ENCODE data around the gene LMNB1. TPM values are rescaled to one million over a fixed set of nuclear protein-coding genes. Genes with fewer than 3 reads are reported as not detected.
"Not testable (repeated sequence)": the region's sequence is repeated elsewhere in the genome, so short reads cannot be mapped to it uniquely, and the experiment has no call there.

LMNB1 gene
- total RNA-seq, 2 donors from 2014 or later, result 187 to 307 TPM

DNA sequence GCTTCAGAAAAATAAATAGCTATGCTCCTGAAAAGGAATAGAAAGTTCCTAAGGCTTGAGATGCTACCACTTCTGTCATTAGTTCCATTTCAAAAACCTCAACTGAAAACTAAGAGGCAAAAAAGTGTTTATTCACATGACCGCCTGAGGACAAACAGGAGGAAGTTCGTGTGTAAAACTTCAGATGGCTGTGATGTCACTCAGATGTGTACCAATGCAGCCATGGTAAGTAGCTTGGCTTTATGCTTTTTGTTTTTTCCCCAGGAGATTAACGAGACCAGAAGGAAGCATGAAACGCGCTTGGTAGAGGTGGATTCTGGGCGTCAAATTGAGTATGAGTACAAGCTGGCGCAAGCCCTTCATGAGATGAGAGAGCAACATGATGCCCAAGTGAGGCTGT, 33.0 kb downstream of the LMNB1 start:
- H3K27ac Mint-ChIP-seq, result peak overlapping the region; percentile 65 to 91
- H3K36me3 Mint-ChIP-seq, result peaks cover 5 to 60% of the 10 kb centered on the region in 2 donors
- no peak for DNase-seq (ENCODE audit: low spot score in 2 of 2)
- ATAC-seq, result no peak
- no peaks in the 10 kb centered on the region for H3K9me3 Mint-ChIP-seq

DNA sequence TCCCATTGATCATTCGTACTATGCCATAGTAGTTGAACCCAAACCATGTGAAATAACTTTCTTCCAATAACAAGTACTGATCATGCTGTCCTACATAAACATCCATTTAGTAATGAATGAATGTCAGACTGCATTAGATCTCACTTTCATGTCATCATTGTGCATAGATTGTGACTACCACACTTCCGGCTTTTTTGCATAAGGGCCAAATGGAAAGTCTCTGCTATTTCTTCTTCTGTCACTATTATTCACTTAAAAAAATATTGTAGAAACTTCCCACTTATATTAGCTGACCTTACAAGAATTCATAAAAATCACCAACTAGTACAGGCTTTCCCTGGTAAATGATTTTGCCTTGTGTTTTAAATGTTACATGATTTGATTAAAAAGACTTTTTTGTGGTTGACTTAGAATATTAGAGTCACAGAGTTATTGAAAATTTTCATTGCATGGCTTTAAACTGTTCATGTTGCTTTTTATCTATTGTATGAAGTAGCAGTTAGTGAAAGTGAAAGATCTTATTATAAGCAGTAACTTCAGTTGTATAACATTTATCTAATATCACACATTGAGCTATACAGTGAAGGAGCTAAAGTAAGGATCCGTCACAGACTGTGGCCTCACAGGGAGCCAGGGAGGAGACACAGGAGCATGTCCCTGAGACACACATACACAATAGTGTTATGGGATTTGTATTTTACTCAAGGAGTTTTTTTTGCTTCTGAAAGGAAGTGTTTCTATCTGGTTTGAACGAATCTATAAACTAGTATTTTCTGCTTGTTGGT, 33.9 kb downstream of the LMNB1 start:
- H3K9me3 Mint-ChIP-seq, result no peaks in the 10 kb centered on the region
- peaks cover 5 to 54% of the 10 kb centered on the region in 2 donors for H3K36me3 Mint-ChIP-seq
- DNase-seq (ENCODE audit: low spot score in 2 of 2) (no peak), ATAC-seq (peak in 1 of 2 donors; percentile 14)
- peak overlapping the region; percentile 91 to 94 for H3K27ac Mint-ChIP-seq

DNA sequence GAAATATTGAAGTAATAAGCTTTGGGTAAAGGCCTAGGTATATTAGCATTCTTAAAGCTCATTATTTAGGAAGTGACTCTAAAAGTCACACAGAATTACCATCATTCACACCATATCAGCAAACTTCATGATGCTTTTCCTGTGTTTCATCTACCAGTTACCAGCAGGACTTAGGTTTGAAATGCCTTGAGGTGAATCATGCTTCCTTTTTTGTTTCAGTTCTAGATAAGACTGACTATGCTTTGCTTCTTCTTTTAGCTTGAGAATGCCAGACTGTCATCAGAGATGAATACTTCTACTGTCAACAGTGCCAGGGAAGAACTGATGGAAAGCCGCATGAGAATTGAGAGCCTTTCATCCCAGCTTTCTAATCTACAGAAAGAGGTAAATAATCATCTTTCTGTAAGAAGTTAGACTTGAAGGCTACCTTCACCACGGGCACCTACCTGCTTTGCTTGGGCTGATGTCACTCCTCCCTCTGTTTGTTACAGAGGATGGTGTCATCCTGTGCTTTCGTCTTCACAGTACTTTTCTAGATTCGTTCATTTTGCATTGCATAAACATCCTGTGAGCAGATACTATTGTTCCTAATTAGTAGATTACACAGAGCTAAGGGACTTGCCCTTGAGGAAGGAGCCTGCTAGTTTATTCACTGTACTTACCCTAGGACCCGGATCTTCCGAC, 34.7 kb downstream of the LMNB1 start:
- Mint-ChIP-seq H3K27ac (peak overlapping the region; percentile 91 to 94), H3K36me3 (peaks cover 4 to 51% of the 10 kb centered on the region in 2 donors), H3K9me3 (no peaks in the 10 kb centered on the region)
- ATAC-seq (peak; percentile 88 to 92), DNase-seq (ENCODE audit: low spot score in 2 of 2) (peak in 1 of 2 donors; percentile 36)

DNA sequence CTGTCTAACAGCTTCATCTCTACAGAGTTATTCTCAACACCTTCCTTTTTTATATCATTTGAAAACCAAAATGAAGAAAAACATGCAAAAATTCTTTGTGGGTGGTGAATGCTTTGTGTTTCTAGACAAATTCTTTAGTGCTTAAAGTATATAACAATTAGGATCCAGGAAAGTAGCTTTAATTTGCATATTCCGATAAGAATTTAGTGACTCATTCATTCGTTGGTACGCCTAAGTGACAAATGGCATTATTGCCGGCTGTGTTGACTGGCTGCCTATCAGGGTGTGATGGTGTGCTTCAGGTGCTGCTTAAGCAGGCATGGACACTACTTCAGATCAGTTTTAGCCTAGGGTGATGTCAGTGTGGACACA, 35.2 kb downstream of the LMNB1 start:
- ATAC-seq, result no peak
- Mint-ChIP-seq H3K27ac (peak overlapping the region; percentile 91 to 94), H3K36me3 (peaks cover 9 to 53% of the 10 kb centered on the region in 2 donors), H3K9me3 (no peaks in the 10 kb centered on the region)
- no peak for DNase-seq (ENCODE audit: low spot score in 2 of 2)

GRCh38 chr5:126813799-126814198, 36.9 kb downstream of the LMNB1 start:
- Mint-ChIP-seq H3K36me3 (peaks cover 11 to 56% of the 10 kb centered on the region in 2 donors), H3K27ac (peak overlapping the region in 1 of 2 donors; percentile 86)
- not testable (repeated sequence) for H3K9me3 Mint-ChIP-seq; DNase-seq (ENCODE audit: low spot score in 2 of 2); ATAC-seq

GRCh38 chr5:126814721-126815404, 37.9 kb downstream of the LMNB1 start:
- Mint-ChIP-seq H3K36me3 (peaks cover 11 to 52% of the 10 kb centered on the region in 2 donors), H3K27ac (peak overlapping the region in 1 of 2 donors; percentile 65), H3K9me3 (no peaks in the 10 kb centered on the region)
- ATAC-seq, result no peak
- DNase-seq (ENCODE audit: low spot score in 2 of 2), result no peak

DNA sequence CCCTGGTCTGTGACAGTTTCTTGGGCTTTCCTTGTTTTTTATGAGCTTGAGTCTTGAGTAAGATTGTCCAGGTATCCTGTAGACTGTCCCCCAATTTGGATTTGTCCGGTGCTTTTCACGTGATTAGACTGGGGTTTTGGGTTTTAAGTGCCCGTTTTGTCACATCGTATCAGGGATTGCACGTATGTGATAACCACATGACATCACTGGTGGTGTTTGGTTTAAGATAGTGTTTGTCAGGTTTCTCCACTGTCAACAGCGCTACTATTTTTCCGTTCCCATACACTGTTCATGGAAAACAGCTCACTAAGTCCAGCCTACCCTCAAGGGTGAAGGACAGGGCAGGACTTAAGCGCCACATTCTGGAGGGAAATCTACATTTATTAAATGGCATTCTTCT, 39.7 kb downstream of the LMNB1 start:
- Mint-ChIP-seq H3K27ac (no peak overlapping the region), H3K9me3 (no peaks in the 10 kb centered on the region), H3K36me3 (peaks cover 16 to 54% of the 10 kb centered on the region in 2 donors)
- ATAC-seq, result no peak
- DNase-seq (ENCODE audit: low spot score in 2 of 2), result no peak

- ATAC-seq, result no peak
- H3K36me3 Mint-ChIP-seq, result peaks cover 18 to 58% of the 10 kb centered on the region in 2 donors
Measured at GRCh38 chr5:126818736-126819135, 41.8 kb downstream of the LMNB1 start.

DNA sequence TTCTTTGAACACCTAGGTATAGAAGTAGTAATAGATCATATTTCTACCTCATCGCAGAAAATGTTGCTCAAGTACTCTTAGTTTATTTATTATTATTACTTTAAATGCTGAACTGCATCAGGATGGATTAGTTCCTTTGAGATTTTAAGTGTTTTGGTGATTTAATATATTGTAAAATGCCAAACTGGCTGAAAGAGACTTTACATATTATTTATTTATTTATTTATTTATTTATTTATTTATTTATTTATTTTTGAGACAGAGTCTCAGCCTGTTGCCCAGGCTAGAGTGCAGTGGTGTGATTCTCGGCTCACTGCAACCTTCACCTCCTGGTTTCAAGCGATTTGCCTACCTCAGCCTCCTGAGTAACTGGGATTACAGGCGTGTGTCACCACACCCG, 42.3 kb downstream of the LMNB1 start:
- DNase-seq (ENCODE audit: low spot score in 2 of 2) (no peak), ATAC-seq (no peak)
- H3K27ac Mint-ChIP-seq, result no peak overlapping the region
- H3K9me3 Mint-ChIP-seq, result no peaks in the 10 kb centered on the region
- H3K36me3 Mint-ChIP-seq, result peaks cover 18 to 54% of the 10 kb centered on the region in 2 donors

More at GRCh38 chr5:126818736-126819135, 41.8 kb downstream of the LMNB1 start:
- Mint-ChIP-seq H3K9me3 (no peaks in the 10 kb centered on the region), H3K27ac (no peak overlapping the region)
- DNase-seq (ENCODE audit: low spot score in 2 of 2), result no peak

GRCh38 chr5:126826619-126827215, 49.8 kb downstream of the LMNB1 start:
- Mint-ChIP-seq H3K36me3 (peaks cover 30 to 61% of the 10 kb centered on the region in 2 donors), H3K27ac (peak overlapping the region in 1 of 2 donors; percentile 52), H3K9me3 (no peaks in the 10 kb centered on the region)
- DNase-seq (ENCODE audit: low spot score in 2 of 2) (no peak), ATAC-seq (no peak)

DNA sequence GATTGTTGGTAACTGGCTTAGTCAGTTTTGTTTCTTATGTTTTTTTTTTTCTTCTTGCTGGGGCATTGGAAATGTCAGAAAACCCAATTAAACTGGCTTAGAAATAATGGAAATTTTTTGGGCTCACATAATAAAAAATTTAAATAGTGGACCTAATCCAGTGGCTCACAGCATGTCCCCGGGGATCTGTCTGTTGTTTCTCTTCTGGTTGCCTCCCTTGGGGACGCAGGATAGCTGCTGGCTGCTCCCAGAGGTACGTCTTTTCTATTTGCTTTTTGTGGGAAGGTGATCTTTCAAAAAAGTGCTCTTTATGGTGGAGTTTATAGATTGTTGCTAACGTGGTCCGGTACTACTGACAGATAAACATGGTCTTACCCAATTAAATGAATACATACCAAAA, 52.2 kb downstream of the LMNB1 start:
- Mint-ChIP-seq H3K27ac (peak overlapping the region in 1 of 2 donors; percentile 5), H3K36me3 (peaks cover 33 to 66% of the 10 kb centered on the region in 2 donors), H3K9me3 (no peaks in the 10 kb centered on the region)
- no peak for ATAC-seq
- DNase-seq (ENCODE audit: low spot score in 2 of 2), result no peak

DNA sequence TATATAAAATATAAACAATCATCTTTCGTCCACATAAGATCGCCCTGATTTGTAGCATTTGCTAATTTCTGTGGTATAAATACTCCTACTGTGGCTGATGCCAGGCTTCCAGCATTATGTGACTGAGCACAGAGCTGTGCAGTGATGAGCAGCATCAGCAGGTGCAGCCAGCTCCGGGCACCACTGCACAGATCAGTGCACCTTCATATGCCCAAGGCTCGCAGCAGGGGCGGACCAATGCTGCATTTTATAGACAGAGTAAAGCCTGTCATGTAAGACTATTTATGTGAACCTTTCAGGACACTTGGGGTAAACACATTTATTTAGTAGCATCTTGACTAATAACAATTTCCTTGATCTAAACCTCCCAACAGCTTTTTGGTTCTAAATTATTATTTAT, 53.1 kb downstream of the LMNB1 start:
- peaks cover 35 to 65% of the 10 kb centered on the region in 2 donors for H3K36me3 Mint-ChIP-seq
- DNase-seq (ENCODE audit: low spot score in 2 of 2), result no peak
- H3K9me3 Mint-ChIP-seq, result no peaks in the 10 kb centered on the region
- no peak for ATAC-seq
- no peak overlapping the region for H3K27ac Mint-ChIP-seq

DNA sequence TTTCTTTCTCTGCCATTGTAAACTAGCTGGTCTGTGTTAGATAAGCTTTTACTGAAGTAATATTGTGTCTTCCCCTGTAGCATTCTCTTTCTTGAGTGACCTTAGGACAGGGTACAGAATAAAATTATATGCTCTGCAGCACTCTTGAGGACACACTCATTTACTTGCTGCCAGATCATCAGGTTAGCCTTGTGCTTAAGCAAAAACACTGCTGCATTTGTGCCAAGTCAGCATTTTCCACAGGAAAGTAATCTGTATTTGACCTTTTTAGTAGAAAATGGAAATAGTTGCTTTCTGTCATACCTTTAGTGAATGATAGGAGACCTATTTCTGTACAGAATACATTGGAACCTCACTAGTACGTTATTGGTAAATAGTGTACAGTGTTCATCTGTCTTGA, 54.2 kb downstream of the LMNB1 start:
- no peak for DNase-seq (ENCODE audit: low spot score in 2 of 2)
- no peak overlapping the region for H3K27ac Mint-ChIP-seq
- H3K36me3 Mint-ChIP-seq, result peaks cover 29 to 59% of the 10 kb centered on the region in 2 donors
- no peak for ATAC-seq
- H3K9me3 Mint-ChIP-seq, result no peaks in the 10 kb centered on the region

- H3K27ac Mint-ChIP-seq, result no peak overlapping the region
- ATAC-seq, result no peak
- peaks cover 6 to 47% of the 10 kb centered on the region in 2 donors for H3K36me3 Mint-ChIP-seq
- no peak for DNase-seq (ENCODE audit: low spot score in 2 of 2)
- H3K9me3 Mint-ChIP-seq, result no peaks in the 10 kb centered on the region
Measured at GRCh38 chr5:126836778-126837177, 59.8 kb downstream of the LMNB1 start.

DNA sequence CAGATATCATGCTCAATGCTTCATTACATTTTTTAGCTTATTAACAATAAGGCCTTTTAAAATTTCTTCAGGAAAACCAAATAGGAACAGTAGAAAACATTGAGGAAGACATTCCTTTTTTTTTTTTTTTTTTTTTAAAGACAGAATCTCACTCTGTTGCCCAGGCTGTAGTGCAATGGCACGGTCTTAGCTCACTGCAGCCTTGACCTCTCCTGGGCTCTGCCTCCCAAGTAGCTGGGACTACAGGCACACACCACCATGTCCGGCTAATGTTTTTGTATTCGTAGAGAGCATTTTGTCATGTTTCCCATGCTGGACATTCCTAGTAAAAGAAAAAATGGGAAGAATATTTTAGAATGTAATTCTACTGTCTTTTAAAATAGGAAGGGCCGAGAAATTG, 60.3 kb downstream of the LMNB1 start:
- Mint-ChIP-seq H3K36me3 (peaks cover 6 to 47% of the 10 kb centered on the region in 2 donors), H3K27ac (no peak overlapping the region), H3K9me3 (no peaks in the 10 kb centered on the region)
- no peak for ATAC-seq
- DNase-seq (ENCODE audit: low spot score in 2 of 2), result no peak

- Mint-ChIP-seq H3K27ac (no peak overlapping the region), H3K36me3 (peaks cover 6 to 41% of the 10 kb centered on the region in 2 donors), H3K9me3 (no peaks in the 10 kb centered on the region)
- DNase-seq (ENCODE audit: low spot score in 2 of 2), result no peak
- no peak for ATAC-seq
Measured at GRCh38 chr5:126837906-126838539, 61.1 kb downstream of the LMNB1 start.
